Measurements from ENCODE around the gene CCDC32.

CCDC32 gene

GRCh38 chr15:40565333-40566238 lies 744 bp upstream of the CCDC32 start:
- no peak for DNase-seq

- DNase-seq: no peak
Measured at GRCh38 chr15:40563426-40563825, 1.4 kb downstream of the CCDC32 start.

GRCh38 chr15:40562691-40563090 lies 2.2 kb downstream of the CCDC32 start:
- DNase-seq: no peak

- no peak for DNase-seq
Measured at GRCh38 chr15:40558952-40559742, 5.7 kb downstream of the CCDC32 start.

GRCh38 chr15:40555876-40556275 lies 9.0 kb downstream of the CCDC32 start:
- no peak for DNase-seq

GRCh38 chr15:40554161-40554525 lies 10.7 kb downstream of the CCDC32 start:
- DNase-seq: no peak

GRCh38 chr15:40550341-40551037 lies 14.4 kb downstream of the CCDC32 start:
- DNase-seq: no peak

- DNase-seq: no peak
Measured at GRCh38 chr15:40549894-40550293, 14.9 kb downstream of the CCDC32 start.

GRCh38 chr15:40548610-40549009 lies 16.2 kb downstream of the CCDC32 start:
- no peak for DNase-seq

GRCh38 chr15:40545457-40545856 lies 19.4 kb downstream of the CCDC32 start:
- no peak for DNase-seq

GRCh38 chr15:40543631-40544294 lies 21.1 kb downstream of the CCDC32 start:
- no peak for DNase-seq

- no peak for DNase-seq
Measured at GRCh38 chr15:40543082-40543481, 21.8 kb downstream of the CCDC32 start.

- no peak for DNase-seq
Measured at GRCh38 chr15:40538976-40539375, 25.9 kb downstream of the CCDC32 start.

- DNase-seq: no peak
Measured at GRCh38 chr15:40536501-40536900, 28.3 kb downstream of the CCDC32 start.

GRCh38 chr15:40534371-40534770 lies 30.5 kb downstream of the CCDC32 start:
- no peak for DNase-seq

GRCh38 chr15:40533763-40534364 lies 31.0 kb downstream of the CCDC32 start:
- DNase-seq: no peak

- DNase-seq: no peak
Measured at GRCh38 chr15:40528801-40529200, 36.0 kb downstream of the CCDC32 start.

- no peak for DNase-seq
Measured at GRCh38 chr15:40525855-40526254, 39.0 kb downstream of the CCDC32 start.

GRCh38 chr15:40523611-40524010 lies 41.2 kb downstream of the CCDC32 start:
- DNase-seq: no peak

GRCh38 chr15:40516322-40516721 lies 48.5 kb downstream of the CCDC32 start:
- no peak for DNase-seq

GRCh38 chr15:40513609-40514008 lies 51.2 kb downstream of the CCDC32 start:
- no peak for DNase-seq

- no peak for DNase-seq
Measured at GRCh38 chr15:40512440-40512839, 52.4 kb downstream of the CCDC32 start.
